Measurements from ENCODE around the gene PAX2.

DNA sequence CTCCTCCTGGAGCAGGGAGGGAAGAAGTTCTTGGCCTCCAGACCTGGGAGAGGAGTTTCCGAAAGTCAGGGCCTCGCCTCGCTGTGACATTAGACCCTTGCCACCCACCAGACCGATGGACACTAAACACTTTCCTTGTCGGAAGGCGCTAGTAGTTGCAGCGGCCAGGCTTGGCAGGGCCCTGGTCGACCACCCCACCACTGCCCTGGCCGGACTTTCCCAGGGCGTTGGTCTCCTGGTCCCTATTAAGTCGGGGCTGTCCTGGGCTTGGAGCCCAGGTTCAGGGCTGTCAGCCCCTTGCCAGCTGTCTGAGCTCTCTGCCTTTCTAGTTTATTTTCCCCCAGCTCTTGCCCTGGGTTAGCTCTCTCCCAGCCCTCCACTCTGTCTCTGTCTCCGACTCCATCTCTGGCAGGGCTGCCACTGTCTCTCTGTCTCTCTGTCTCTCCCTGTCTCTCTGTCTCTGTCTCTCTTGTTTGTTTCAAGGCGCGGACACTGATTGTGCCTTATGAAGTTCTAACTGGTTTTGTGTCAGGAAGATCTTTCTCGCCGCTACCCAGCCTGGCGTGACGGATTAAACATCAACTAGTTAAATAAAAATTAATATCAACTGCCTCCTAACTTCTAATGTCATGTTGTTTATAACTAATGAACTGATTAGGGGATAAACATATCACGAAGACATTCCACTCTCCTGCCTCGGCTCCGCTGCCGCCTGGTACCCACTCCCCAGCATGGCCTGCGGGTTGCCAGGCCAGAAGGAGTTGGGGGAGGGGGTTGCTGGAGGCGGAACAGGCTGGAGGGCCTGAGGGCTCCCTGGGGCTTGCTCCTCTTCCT, 13.8 kb upstream of the PAX2 start:
- TF ChIP-seq, protein P1, sequence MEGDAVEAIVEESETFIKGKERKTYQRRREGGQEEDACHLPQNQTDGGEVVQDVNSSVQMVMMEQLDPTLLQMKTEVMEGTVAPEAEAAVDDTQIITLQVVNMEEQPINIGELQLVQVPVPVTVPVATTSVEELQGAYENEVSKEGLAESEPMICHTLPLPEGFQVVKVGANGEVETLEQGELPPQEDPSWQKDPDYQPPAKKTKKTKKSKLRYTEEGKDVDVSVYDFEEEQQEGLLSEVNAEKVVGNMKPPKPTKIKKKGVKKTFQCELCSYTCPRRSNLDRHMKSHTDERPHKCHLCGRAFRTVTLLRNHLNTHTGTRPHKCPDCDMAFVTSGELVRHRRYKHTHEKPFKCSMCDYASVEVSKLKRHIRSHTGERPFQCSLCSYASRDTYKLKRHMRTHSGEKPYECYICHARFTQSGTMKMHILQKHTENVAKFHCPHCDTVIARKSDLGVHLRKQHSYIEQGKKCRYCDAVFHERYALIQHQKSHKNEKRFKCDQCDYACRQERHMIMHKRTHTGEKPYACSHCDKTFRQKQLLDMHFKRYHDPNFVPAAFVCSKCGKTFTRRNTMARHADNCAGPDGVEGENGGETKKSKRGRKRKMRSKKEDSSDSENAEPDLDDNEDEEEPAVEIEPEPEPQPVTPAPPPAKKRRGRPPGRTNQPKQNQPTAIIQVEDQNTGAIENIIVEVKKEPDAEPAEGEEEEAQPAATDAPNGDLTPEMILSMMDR (IDR thresholded peaks at IDR 0.05), result no peak
- no peak for TF ChIP-seq EP300 (IDR thresholded peaks at IDR 0.05)
